HEK293 (cell line): ENCODE results near the gene SH3D19.

Source experiments
- CTCF ChIA-PET: fragments of 350-600 bp; formaldehyde crosslinking; extraction: SDS; loops from one replicate; lab custom pipeline; 2021; ENCODE audit warnings: antibody characterized with exemption; lab: Yijun Ruan, JAX
- POLR2A ChIA-PET: fragments of 300-600 bp; formaldehyde crosslinking; extraction: SDS; loops from one replicate; lab custom pipeline; 2020; ENCODE audit warnings: antibody characterized with exemption, inconsistent platforms; lab: Yijun Ruan, JAX
- H3K27ac ChIP-seq: fragments of 200-500 bp; sonication (Bioruptor generic); 2 replicates; pipeline ENCODE4 v1.5.1; 2014; ENCODE audit warnings: low read depth, low read length, control low read depth, inconsistent platforms; ENCODE audit errors: extremely low read depth
- H3K36me3 ChIP-seq, 2 experiments: fragments of 200-500 bp in 1 of 2; sonication (Bioruptor generic) in 1 of 2; 1 replicate in 1 of 2; 2 replicates in 1 of 2; pipeline ENCODE4 v1.5.1; 2014 to 2017; ENCODE audit warnings: inconsistent platforms in 2 of 2, low read length in 2 of 2; ENCODE audit not compliant: control insufficient read depth in 2 of 2, insufficient read depth in 1 of 2
- H3K4me1 ChIP-seq: fragments of 200-500 bp; sonication (Bioruptor generic); 2 replicates; pipeline ENCODE4 v1.5.1; 2014; ENCODE audit warnings: mild to moderate bottlenecking, low read length, inconsistent platforms; ENCODE audit not compliant: control insufficient read depth, insufficient read depth
- H3K4me3 ChIP-seq: 2 replicates; pipeline ENCODE4 v1.5.1; 2011; ENCODE audit warnings: low read depth, mild to moderate bottlenecking, control low read depth, low read length, moderate library complexity
- H3K9me3 ChIP-seq: fragments of 200-500 bp; sonication (Bioruptor generic); 2 replicates; pipeline ENCODE4 v1.5.1; 2014; ENCODE audit warnings: low read depth, low read length, inconsistent platforms; ENCODE audit not compliant: control insufficient read depth, insufficient read depth
- GFI1B ChIP-seq: fragments of 450-650 bp; formaldehyde crosslinking; IDR thresholded peaks from 2 replicates; pipeline ENCODE4 v1.5.1; 2016; ENCODE audit warnings: missing biosample characterization, missing genetic modification characterization
- GLI4 ChIP-seq: fragments of 450-650 bp; formaldehyde crosslinking; IDR thresholded peaks from 2 replicates; pipeline ENCODE4 v1.5.1; 2016; ENCODE audit warnings: missing biosample characterization, missing genetic modification characterization
- HOXD13 ChIP-seq: sonication (generic); formaldehyde crosslinking; IDR thresholded peaks from 2 replicates; pipeline ENCODE4 v1.8.0; 2022; ENCODE audit warnings: missing genetic modification reagents, borderline replicate concordance
- IKZF3 ChIP-seq: fragments of 450-650 bp; IDR thresholded peaks from 2 replicates; pipeline ENCODE4 v1.5.0; 2018; ENCODE audit warnings: missing biosample characterization, mild to moderate bottlenecking, missing genetic modification characterization, moderate library complexity
- KLF9 ChIP-seq: fragments of 450-650 bp; formaldehyde crosslinking; IDR thresholded peaks from 2 replicates; pipeline ENCODE4 v1.5.1; 2016; ENCODE audit warnings: missing biosample characterization, missing genetic modification characterization, low read depth
- TSHZ1 ChIP-seq: fragments of 450-650 bp; formaldehyde crosslinking; IDR thresholded peaks from 2 replicates; pipeline ENCODE4 v1.5.1; 2016; ENCODE audit warnings: missing biosample characterization, missing genetic modification characterization, borderline replicate concordance
- ZBTB7A ChIP-seq: fragments of 450-650 bp; formaldehyde crosslinking; IDR thresholded peaks from 2 replicates; pipeline ENCODE4 v1.5.1; 2016; ENCODE audit warnings: low read depth, missing biosample characterization, missing genetic modification characterization
- ZNF174 ChIP-seq: fragments of 450-650 bp; formaldehyde crosslinking; IDR thresholded peaks from 2 replicates; pipeline ENCODE4 v1.5.0; 2017; ENCODE audit warnings: missing biosample characterization, mild to moderate bottlenecking, missing genetic modification characterization
- ZNF274 ChIP-seq, 2 experiments: fragments of 200-500 bp in 1 of 2; fragments of 450-650 bp in 1 of 2; sonication (Bioruptor generic) in 1 of 2; formaldehyde crosslinking in 1 of 2; IDR thresholded peaks; 2 replicates each; pipeline versions ENCODE4 v1.5.1 to v1.6.1; 2014 to 2016; ENCODE audit warnings: borderline replicate concordance in 1 of 2, inconsistent platforms in 1 of 2, low read length in 1 of 2, missing biosample characterization in 1 of 2, missing genetic modification characterization in 1 of 2
- ZNF341 ChIP-seq: fragments of 450-650 bp; formaldehyde crosslinking; IDR thresholded peaks from 2 replicates; pipeline ENCODE4; 2016; ENCODE audit warnings: low read depth, missing biosample characterization, missing genetic modification characterization
- ZNF354C ChIP-seq: fragments of 450-650 bp; formaldehyde crosslinking; IDR thresholded peaks from 2 replicates; pipeline ENCODE4 v1.5.1; 2016; ENCODE audit warnings: missing biosample characterization, missing genetic modification characterization, low read depth, borderline replicate concordance
- ZNF362 ChIP-seq: fragments of 450-650 bp; formaldehyde crosslinking; IDR thresholded peaks from 2 replicates; pipeline ENCODE4 v1.5.1; 2016; ENCODE audit warnings: missing biosample characterization, missing genetic modification characterization
- ZNF530 ChIP-seq: fragments of 450-650 bp; formaldehyde crosslinking; IDR thresholded peaks from 2 replicates; pipeline ENCODE4 v1.5.1; 2016; ENCODE audit warnings: low read depth, missing biosample characterization, missing genetic modification characterization
- ZNF600 ChIP-seq: fragments of 450-650 bp; formaldehyde crosslinking; IDR thresholded peaks from 2 replicates; pipeline ENCODE4 v1.5.1; 2016; ENCODE audit warnings: missing biosample characterization, missing genetic modification characterization
- ZNF626 ChIP-seq: fragments of 450-650 bp; sonication (Bioruptor Pico); formaldehyde crosslinking; IDR thresholded peaks from 2 replicates; pipeline ENCODE4 v1.5.1; 2018; ENCODE audit warnings: missing biosample characterization, missing genetic modification characterization, inconsistent platforms
- ZNF768 ChIP-seq: fragments of 450-650 bp; formaldehyde crosslinking; IDR thresholded peaks from 2 replicates; pipeline ENCODE4 v1.5.1; 2018; ENCODE audit warnings: missing biosample characterization, mild to moderate bottlenecking, missing genetic modification characterization
- ZXDB ChIP-seq: fragments of 450-650 bp; formaldehyde crosslinking; IDR thresholded peaks from 2 replicates; pipeline ENCODE4 v1.5.1; 2016; ENCODE audit warnings: missing biosample characterization, missing genetic modification characterization
- TF ChIP-seq, protein P1 (sequence below): fragments of 450-650 bp; formaldehyde crosslinking; IDR thresholded peaks from 2 replicates; pipeline ENCODE4 v1.5.1; 2017; ENCODE audit warnings: missing biosample characterization, missing genetic modification characterization

The SH3D19 gene

DNA sequence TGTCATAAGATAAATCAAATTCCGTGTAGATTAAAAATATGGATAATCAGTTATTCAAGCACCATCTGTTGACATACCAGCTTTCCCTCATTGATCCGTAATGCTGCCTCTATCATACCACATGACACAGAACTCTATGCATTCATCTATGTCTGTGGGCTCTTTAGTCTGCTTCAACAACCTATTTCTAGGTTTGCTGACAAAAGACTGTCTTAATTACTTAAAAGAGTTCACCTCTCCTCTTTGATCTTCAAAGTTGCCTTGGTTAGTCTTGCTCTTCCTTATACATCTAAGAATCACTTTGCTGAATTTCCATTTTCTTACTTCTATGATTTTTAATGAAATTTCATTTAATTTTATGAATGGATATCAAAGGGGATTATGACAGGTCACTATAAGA lies 105.5 kb downstream of the SH3D19 start (continued):
- TF ChIP-seq, protein P1, sequence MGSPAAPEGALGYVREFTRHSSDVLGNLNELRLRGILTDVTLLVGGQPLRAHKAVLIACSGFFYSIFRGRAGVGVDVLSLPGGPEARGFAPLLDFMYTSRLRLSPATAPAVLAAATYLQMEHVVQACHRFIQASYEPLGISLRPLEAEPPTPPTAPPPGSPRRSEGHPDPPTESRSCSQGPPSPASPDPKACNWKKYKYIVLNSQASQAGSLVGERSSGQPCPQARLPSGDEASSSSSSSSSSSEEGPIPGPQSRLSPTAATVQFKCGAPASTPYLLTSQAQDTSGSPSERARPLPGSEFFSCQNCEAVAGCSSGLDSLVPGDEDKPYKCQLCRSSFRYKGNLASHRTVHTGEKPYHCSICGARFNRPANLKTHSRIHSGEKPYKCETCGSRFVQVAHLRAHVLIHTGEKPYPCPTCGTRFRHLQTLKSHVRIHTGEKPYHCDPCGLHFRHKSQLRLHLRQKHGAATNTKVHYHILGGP = no peak
- TF ChIP-seq ZNF341 (tag by site-specific recombination) = no peak
- TF ChIP-seq ZNF600 (tag by site-specific recombination) = no peak
- no peak for TF ChIP-seq ZNF626 (tag by site-specific recombination)
- no peak for TF ChIP-seq IKZF3 (tag by site-specific recombination)
- TF ChIP-seq ZNF530 (tag by site-specific recombination) = no peak

- no peaks in the 10 kb centered on the region for H3K36me3 ChIP-seq
- ChIA-PET CTCF (no interaction called here), POLR2A (no interaction called here)
- no peaks in the 10 kb centered on the region for H3K9me3 ChIP-seq
- TF ChIP-seq ZNF274 (IDR thresholded peaks at IDR 0.05; ENCODE audit: low read length) (no peak), ZNF274 (tag by site-specific recombination; IDR thresholded peaks at IDR 0.05; ENCODE audit: borderline replicate concordance) (no peak), IKZF3 (tag by site-specific recombination) (no peak), ZNF354C (tag by site-specific recombination) (no peak), GFI1B (no peak), TSHZ1 (tag by site-specific recombination) (no peak), ZNF174 (no peak)
- H3K27ac ChIP-seq = no peak overlapping the region
- H3K4me1 ChIP-seq = no peaks in the 10 kb centered on the region
- H3K4me3 ChIP-seq = no peak overlapping the region
These were observed 106.3 kb downstream of the SH3D19 start for GRCh38 chr4:151219091-151219490.

- Histone ChIP-seq H3K36me3 (no peaks in the 10 kb centered on the region), H3K9me3 (no peaks in the 10 kb centered on the region), H3K4me3 (no peak overlapping the region), H3K27ac (no peak overlapping the region), H3K4me1 (no peaks in the 10 kb centered on the region)
- ChIA-PET POLR2A (no interaction called here), CTCF (no interaction called here)
- TF ChIP-seq ZNF768 (no peak), HOXD13 (no peak), ZXDB (tag by site-specific recombination) (no peak), ZNF362 (tag by site-specific recombination) (no peak), KLF9 (no peak), GLI4 (no peak), ZNF600 (tag by site-specific recombination) (no peak), ZBTB7A (no peak)
These were observed 107.1 kb downstream of the SH3D19 start for GRCh38 chr4:151218343-151218742.
